Loucy (cell line): ENCODE results near the gene ABTB2.

ENCODE experiments used
- H2AFZ ChIP-seq: fragments of 200-600 bp; sonication (generic); 2 replicates; pipeline ENCODE4 v1.6.0; 2016; ENCODE audit warnings: antibody characterized with exemption, mild to moderate bottlenecking, low read length, moderate library complexity
- H3F3A ChIP-seq: fragments of 200-600 bp; 2 replicates; pipeline ENCODE4 v1.6.0; 2016; ENCODE audit warnings: antibody characterized with exemption, low read depth, mild to moderate bottlenecking
- H3K27me3 ChIP-seq: fragments of 200-600 bp; sonication (generic); 2 replicates; pipeline ENCODE4 v1.6.1; 2014; ENCODE audit warnings: low read length, mild to moderate bottlenecking; ENCODE audit not compliant: insufficient read depth, poor library complexity, severe bottlenecking
- H3K36me3 ChIP-seq: fragments of 200-600 bp; sonication (generic); 2 replicates; pipeline ENCODE4 v1.6.1; 2016; ENCODE audit warnings: low read length; ENCODE audit not compliant: insufficient read depth
- H3K4me1 ChIP-seq: fragments of 200-600 bp; sonication (generic); 2 replicates; pipeline ENCODE4 v1.5.1; 2014; ENCODE audit warnings: low read length, mild to moderate bottlenecking; ENCODE audit not compliant: insufficient read depth, poor library complexity, severe bottlenecking
- H3K4me2 ChIP-seq: fragments of 200-600 bp; sonication (generic); 2 replicates; pipeline ENCODE4 v1.6.0; 2014; ENCODE audit warnings: antibody characterized with exemption, low read length, low read depth, mild to moderate bottlenecking; ENCODE audit not compliant: poor library complexity, severe bottlenecking
- H3K4me3 ChIP-seq: fragments of 200-600 bp; sonication (generic); 2 replicates; pipeline ENCODE4 v1.5.1; 2014; ENCODE audit warnings: low read length, mild to moderate bottlenecking, mixed read lengths; ENCODE audit not compliant: poor library complexity, severe bottlenecking
- H3K79me2 ChIP-seq: fragments of 200-600 bp; sonication (generic); 2 replicates; pipeline ENCODE4 v1.6.1; 2014; ENCODE audit warnings: low read length; ENCODE audit not compliant: insufficient read depth
- H3K9ac ChIP-seq: fragments of 200-600 bp; sonication (generic); 2 replicates; pipeline ENCODE4 v1.6.0; 2014; ENCODE audit warnings: mild to moderate bottlenecking, low read depth, low read length, moderate library complexity; ENCODE audit not compliant: poor library complexity, severe bottlenecking
- H3K9me2 ChIP-seq: fragments of 200-600 bp; sonication (generic); replicated peaks from 2 replicates; pipeline ENCODE4 v1.6.1; 2016; ENCODE audit warnings: low read depth, low read length, mixed read lengths
- H3K9me3 ChIP-seq: fragments of 200-600 bp; sonication (generic); 2 replicates; pipeline ENCODE4 v1.6.1; 2014; ENCODE audit warnings: mild to moderate bottlenecking, antibody characterized with exemption, low read length, low read depth; ENCODE audit not compliant: insufficient read depth
- H4K20me1 ChIP-seq: fragments of 200-600 bp; sonication (generic); 2 replicates; pipeline ENCODE4 v1.6.0; 2014; ENCODE audit warnings: antibody characterized with exemption, low read length, mild to moderate bottlenecking; ENCODE audit not compliant: insufficient read depth, poor library complexity, severe bottlenecking
- EZH2phosphoT487 ChIP-seq: fragments of 200-600 bp; IDR thresholded peaks from 2 replicates; pipeline ENCODE4 v1.6.1; 2018; ENCODE audit warnings: antibody characterized with exemption, mild to moderate bottlenecking, moderate library complexity, borderline replicate concordance
- TF ChIP-seq, protein P1 (sequence below): fragments of 200-600 bp; sonication (generic); conservative IDR thresholded peaks from 2 replicates; pipeline ENCODE4 v1.5.1; 2014; ENCODE audit warnings: mild to moderate bottlenecking, antibody characterized with exemption, low read length

The ABTB2 gene

DNA sequence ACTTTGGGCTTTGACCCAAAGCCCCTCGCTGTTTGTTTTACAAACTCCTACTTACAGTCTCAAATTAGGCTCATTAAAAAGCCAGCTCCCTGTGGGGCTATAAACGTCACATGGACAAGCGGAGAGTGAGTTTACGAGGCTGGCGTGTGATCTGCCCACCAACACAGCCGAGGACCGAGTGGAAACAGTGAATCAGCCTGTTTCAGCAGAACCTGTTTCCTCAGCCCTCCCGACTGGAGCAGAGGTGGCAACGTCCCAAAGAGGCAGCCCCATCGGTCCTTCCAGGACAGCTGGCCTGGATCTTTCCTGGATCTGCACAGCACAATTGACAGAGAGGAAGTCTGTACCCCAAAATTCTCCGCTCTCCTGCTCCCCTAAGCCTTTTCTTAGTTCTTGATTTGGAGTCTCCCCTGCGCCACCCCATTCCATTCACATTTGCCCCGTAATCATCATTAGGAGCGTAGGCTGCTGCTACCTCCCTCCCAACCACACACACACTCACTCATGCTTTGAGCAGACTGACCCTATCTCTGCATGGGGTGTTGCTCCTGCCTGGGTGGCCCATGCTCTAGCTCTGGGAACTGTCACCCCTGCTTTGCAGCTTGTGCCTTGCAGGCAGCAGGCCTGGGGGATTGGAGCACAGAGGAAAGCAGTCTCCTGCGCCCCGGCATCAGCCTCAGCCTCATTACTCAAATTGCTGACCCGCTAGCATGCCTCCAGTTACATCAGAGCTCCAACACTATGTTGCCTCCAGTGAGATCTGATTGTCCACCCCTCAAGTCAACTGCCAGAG, 134.6 kb downstream of the ABTB2 start:
- peaks cover 30% of the 10 kb centered on the region for H3K4me1 ChIP-seq
- H3K79me2 ChIP-seq = no peaks in the 10 kb centered on the region
- H3K4me3 ChIP-seq = peak overlapping the region; percentile 57
- H3F3A ChIP-seq = no peaks in the 10 kb centered on the region
- TF ChIP-seq, protein P1, sequence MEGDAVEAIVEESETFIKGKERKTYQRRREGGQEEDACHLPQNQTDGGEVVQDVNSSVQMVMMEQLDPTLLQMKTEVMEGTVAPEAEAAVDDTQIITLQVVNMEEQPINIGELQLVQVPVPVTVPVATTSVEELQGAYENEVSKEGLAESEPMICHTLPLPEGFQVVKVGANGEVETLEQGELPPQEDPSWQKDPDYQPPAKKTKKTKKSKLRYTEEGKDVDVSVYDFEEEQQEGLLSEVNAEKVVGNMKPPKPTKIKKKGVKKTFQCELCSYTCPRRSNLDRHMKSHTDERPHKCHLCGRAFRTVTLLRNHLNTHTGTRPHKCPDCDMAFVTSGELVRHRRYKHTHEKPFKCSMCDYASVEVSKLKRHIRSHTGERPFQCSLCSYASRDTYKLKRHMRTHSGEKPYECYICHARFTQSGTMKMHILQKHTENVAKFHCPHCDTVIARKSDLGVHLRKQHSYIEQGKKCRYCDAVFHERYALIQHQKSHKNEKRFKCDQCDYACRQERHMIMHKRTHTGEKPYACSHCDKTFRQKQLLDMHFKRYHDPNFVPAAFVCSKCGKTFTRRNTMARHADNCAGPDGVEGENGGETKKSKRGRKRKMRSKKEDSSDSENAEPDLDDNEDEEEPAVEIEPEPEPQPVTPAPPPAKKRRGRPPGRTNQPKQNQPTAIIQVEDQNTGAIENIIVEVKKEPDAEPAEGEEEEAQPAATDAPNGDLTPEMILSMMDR = no peak
- no peak for TF ChIP-seq EZH2phosphoT487
- peak overlapping the region; percentile 29; the same call in 1 of the 2 replicates for H2AFZ ChIP-seq
- no peaks in the 10 kb centered on the region for H3K36me3 ChIP-seq
- peak overlapping the region; percentile 83 for H3K4me2 ChIP-seq
- H3K9me3 ChIP-seq = no peaks in the 10 kb centered on the region
- no peaks in the 10 kb centered on the region for H4K20me1 ChIP-seq
- no peaks in the 10 kb centered on the region for H3K27me3 ChIP-seq
- no peaks in the 10 kb centered on the region for H3K9me2 ChIP-seq
- peak overlapping the region; percentile 67 for H3K9ac ChIP-seq

DNA sequence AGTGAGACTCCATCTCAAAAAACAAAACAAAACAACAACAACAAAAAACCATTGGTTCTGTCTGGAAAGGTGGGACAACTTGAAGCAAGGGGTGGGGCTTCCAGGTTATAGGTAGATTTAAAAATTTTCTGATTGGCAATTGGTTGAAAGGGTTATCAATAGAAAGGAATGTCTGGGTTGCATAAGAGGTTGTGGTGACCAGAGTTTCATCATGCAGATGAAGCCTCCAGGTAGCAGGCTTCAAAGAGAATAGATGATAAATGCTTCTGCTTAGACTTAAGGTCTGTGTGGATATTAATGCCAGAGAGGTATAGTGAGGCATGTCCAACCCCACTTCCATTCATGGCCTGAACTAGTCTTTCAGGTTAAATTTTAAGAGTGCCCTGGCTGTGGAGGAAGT, 135.8 kb downstream of the ABTB2 start:
- Histone ChIP-seq H4K20me1 (no peaks in the 10 kb centered on the region), H3K27me3 (no peaks in the 10 kb centered on the region), H3K36me3 (no peaks in the 10 kb centered on the region), H3K9ac (peak overlapping the region; percentile 67), H3K9me2 (no peaks in the 10 kb centered on the region), H3K4me3 (no peak overlapping the region), H3K9me3 (no peaks in the 10 kb centered on the region), H3K4me2 (no peak overlapping the region), H3F3A (no peaks in the 10 kb centered on the region), H3K4me1 (peaks cover 30% of the 10 kb centered on the region), H3K79me2 (no peaks in the 10 kb centered on the region), H2AFZ (no peak overlapping the region)
- no peak for TF ChIP-seq EZH2phosphoT487
- TF ChIP-seq, protein P1 = no peak

- H3K4me2 ChIP-seq = no peak overlapping the region
- no peaks in the 10 kb centered on the region for H3K9me3 ChIP-seq
- H3K79me2 ChIP-seq = no peaks in the 10 kb centered on the region
- H4K20me1 ChIP-seq = no peaks in the 10 kb centered on the region
- H3K27me3 ChIP-seq = no peaks in the 10 kb centered on the region
- TF ChIP-seq, protein P1 = no peak
- no peak for TF ChIP-seq EZH2phosphoT487
- no peaks in the 10 kb centered on the region for H3F3A ChIP-seq
- H3K4me3 ChIP-seq = no peak overlapping the region
- no peaks in the 10 kb centered on the region for H3K36me3 ChIP-seq
- no peaks in the 10 kb centered on the region for H3K9me2 ChIP-seq
- no peak overlapping the region for H3K9ac ChIP-seq
- H2AFZ ChIP-seq = no peak overlapping the region
- peaks cover 30% of the 10 kb centered on the region for H3K4me1 ChIP-seq
Measured at GRCh38 chr11:34219941-34220370, 137.9 kb downstream of the ABTB2 start.
